HG03064 (cell line): ENCODE measurements around the gene CAMKK2.
"Not testable (repeated sequence)": the region's sequence is repeated elsewhere in the genome, so short reads cannot be mapped to it uniquely, and the experiment has no call there.

Source experiments
- ATAC-seq: cut with Tn5 transposase; IDR thresholded peaks from one replicate; pipeline ENCODE4 v1.9.1; 2021; ENCODE audit warnings: low read depth; ENCODE audit not compliant: unreplicated experiment

The CAMKK2 gene

GRCh38 chr12:121203482-121203881, 93.0 kb downstream of the CAMKK2 start:
- no peak for ATAC-seq

GRCh38 chr12:121202407-121203355, 93.8 kb downstream of the CAMKK2 start:
- ATAC-seq = no peak

- not testable (repeated sequence) for ATAC-seq
These were observed 95.4 kb downstream of the CAMKK2 start for GRCh38 chr12:121201140-121201539.

- no peak for ATAC-seq
These were observed 97.6 kb downstream of the CAMKK2 start for GRCh38 chr12:121198949-121199348.

- no peak for ATAC-seq
These were observed 99.6 kb downstream of the CAMKK2 start for GRCh38 chr12:121196902-121197301.

- no peak for ATAC-seq
These were observed 105.4 kb downstream of the CAMKK2 start for GRCh38 chr12:121191151-121191550.

GRCh38 chr12:121190523-121191031, 105.9 kb downstream of the CAMKK2 start:
- no peak for ATAC-seq

GRCh38 chr12:121189619-121190155, 106.8 kb downstream of the CAMKK2 start:
- no peak for ATAC-seq

- ATAC-seq = no peak
These were observed 107.4 kb downstream of the CAMKK2 start for GRCh38 chr12:121189131-121189530.

- ATAC-seq = no peak
These were observed 108.3 kb downstream of the CAMKK2 start for GRCh38 chr12:121188227-121188626.
